ENCODE data around the gene HIBCH.

Gene HIBCH

GRCh38 chr2:190333928-190334327 lies 14.3 kb upstream of the HIBCH start:
- H3K4me1 ChIP-seq (ENCODE audit: insufficient read depth, insufficient read length): no peaks in the 10 kb centered on the region
- DNase-seq (ENCODE audit: low read depth, low spot score): no peak
- H3K4me3 ChIP-seq (ENCODE audit: insufficient read length, low read depth): no peak overlapping the region
- H3K9ac ChIP-seq (ENCODE audit: insufficient read length, low read depth): no peak overlapping the region
- no peaks in the 10 kb centered on the region for H3K9me3 ChIP-seq (ENCODE audit: insufficient read depth, low read length)
- no peaks in the 10 kb centered on the region for H3K36me3 ChIP-seq (ENCODE audit: insufficient read depth, insufficient read length, low read length)
- no peaks in the 10 kb centered on the region for H3K27me3 ChIP-seq (ENCODE audit: insufficient read depth, insufficient read length)
- no peak for TF ChIP-seq YY1 (IDR thresholded peaks at IDR 0.05; ENCODE audit: insufficient read depth, insufficient read length)
- TF ChIP-seq ZNF274 (IDR thresholded peaks at IDR 0.05; ENCODE audit: low read depth, low read length): no peak
- no peak for TF ChIP-seq SUZ12 (IDR thresholded peaks at IDR 0.05; ENCODE audit: extremely low read depth, insufficient read depth, insufficient read length)

GRCh38 chr2:190333395-190333794 lies 13.8 kb upstream of the HIBCH start:
- H3K36me3 ChIP-seq (ENCODE audit: insufficient read depth, insufficient read length, low read length): no peaks in the 10 kb centered on the region
- no peaks in the 10 kb centered on the region for H3K27me3 ChIP-seq (ENCODE audit: insufficient read depth, insufficient read length)
- H3K9me3 ChIP-seq (ENCODE audit: insufficient read depth, low read length): no peaks in the 10 kb centered on the region
- no peak overlapping the region for H3K9ac ChIP-seq (ENCODE audit: insufficient read length, low read depth)
- no peaks in the 10 kb centered on the region for H3K4me1 ChIP-seq (ENCODE audit: insufficient read depth, insufficient read length)
- no peak overlapping the region for H3K4me3 ChIP-seq (ENCODE audit: insufficient read length, low read depth)
- no peak for DNase-seq (ENCODE audit: low read depth, low spot score)
- TF ChIP-seq ZNF274 (IDR thresholded peaks at IDR 0.05; ENCODE audit: low read depth, low read length) (no peak), SUZ12 (IDR thresholded peaks at IDR 0.05; ENCODE audit: extremely low read depth, insufficient read depth, insufficient read length) (no peak), YY1 (IDR thresholded peaks at IDR 0.05; ENCODE audit: insufficient read depth, insufficient read length) (no peak)

GRCh38 chr2:190328573-190329147 lies 9.0 kb upstream of the HIBCH start:
- Histone ChIP-seq H3K4me1 (ENCODE audit: insufficient read depth, insufficient read length) (no peaks in the 10 kb centered on the region), H3K4me3 (ENCODE audit: insufficient read length, low read depth) (no peak overlapping the region), H3K9me3 (ENCODE audit: insufficient read depth, low read length) (no peaks in the 10 kb centered on the region), H3K27me3 (ENCODE audit: insufficient read depth, insufficient read length) (no peaks in the 10 kb centered on the region), H3K9ac (ENCODE audit: insufficient read length, low read depth) (no peak overlapping the region), H3K36me3 (ENCODE audit: insufficient read depth, insufficient read length, low read length) (no peaks in the 10 kb centered on the region)
- TF ChIP-seq ZNF274 (IDR thresholded peaks at IDR 0.05; ENCODE audit: low read depth, low read length): no peak
- no peak for TF ChIP-seq YY1 (IDR thresholded peaks at IDR 0.05; ENCODE audit: insufficient read depth, insufficient read length)
- TF ChIP-seq SUZ12 (IDR thresholded peaks at IDR 0.05; ENCODE audit: extremely low read depth, insufficient read depth, insufficient read length): no peak
- DNase-seq (ENCODE audit: low read depth, low spot score): no peak

- Histone ChIP-seq H3K9me3 (ENCODE audit: insufficient read depth, low read length) (no peaks in the 10 kb centered on the region), H3K27me3 (ENCODE audit: insufficient read depth, insufficient read length) (no peaks in the 10 kb centered on the region), H3K4me3 (ENCODE audit: insufficient read length, low read depth) (no peak overlapping the region), H3K36me3 (ENCODE audit: insufficient read depth, insufficient read length, low read length) (no peaks in the 10 kb centered on the region), H3K9ac (ENCODE audit: insufficient read length, low read depth) (no peak overlapping the region), H3K4me1 (ENCODE audit: insufficient read depth, insufficient read length) (no peaks in the 10 kb centered on the region)
- no peak for DNase-seq (ENCODE audit: low read depth, low spot score)
- no peak for TF ChIP-seq YY1 (IDR thresholded peaks at IDR 0.05; ENCODE audit: insufficient read depth, insufficient read length)
- no peak for TF ChIP-seq ZNF274 (IDR thresholded peaks at IDR 0.05; ENCODE audit: low read depth, low read length)
- TF ChIP-seq SUZ12 (IDR thresholded peaks at IDR 0.05; ENCODE audit: extremely low read depth, insufficient read depth, insufficient read length): no peak
Measured at GRCh38 chr2:190327867-190328572, 8.4 kb upstream of the HIBCH start.

GRCh38 chr2:190325588-190325987 lies 6.0 kb upstream of the HIBCH start:
- Histone ChIP-seq H3K4me3 (ENCODE audit: insufficient read length, low read depth) (no peak overlapping the region), H3K36me3 (ENCODE audit: insufficient read depth, insufficient read length, low read length) (no peaks in the 10 kb centered on the region), H3K27me3 (ENCODE audit: insufficient read depth, insufficient read length) (no peaks in the 10 kb centered on the region), H3K4me1 (ENCODE audit: insufficient read depth, insufficient read length) (no peaks in the 10 kb centered on the region), H3K9ac (ENCODE audit: insufficient read length, low read depth) (no peak overlapping the region), H3K9me3 (ENCODE audit: insufficient read depth, low read length) (no peaks in the 10 kb centered on the region)
- no peak for TF ChIP-seq YY1 (IDR thresholded peaks at IDR 0.05; ENCODE audit: insufficient read depth, insufficient read length)
- no peak for TF ChIP-seq SUZ12 (IDR thresholded peaks at IDR 0.05; ENCODE audit: extremely low read depth, insufficient read depth, insufficient read length)
- no peak for DNase-seq (ENCODE audit: low read depth, low spot score)

GRCh38 chr2:190323406-190323805 lies 3.8 kb upstream of the HIBCH start:
- TF ChIP-seq ZNF274 (IDR thresholded peaks at IDR 0.05; ENCODE audit: low read depth, low read length) (no peak), SUZ12 (IDR thresholded peaks at IDR 0.05; ENCODE audit: extremely low read depth, insufficient read depth, insufficient read length) (no peak), YY1 (IDR thresholded peaks at IDR 0.05; ENCODE audit: insufficient read depth, insufficient read length) (no peak)
- no peaks in the 10 kb centered on the region for H3K4me1 ChIP-seq (ENCODE audit: insufficient read depth, insufficient read length)
- no peaks in the 10 kb centered on the region for H3K36me3 ChIP-seq (ENCODE audit: insufficient read depth, insufficient read length, low read length)
- no peaks in the 10 kb centered on the region for H3K9me3 ChIP-seq (ENCODE audit: insufficient read depth, low read length)
- no peak for DNase-seq (ENCODE audit: low read depth, low spot score)
- H3K4me3 ChIP-seq (ENCODE audit: insufficient read length, low read depth): no peak overlapping the region
- no peak overlapping the region for H3K9ac ChIP-seq (ENCODE audit: insufficient read length, low read depth)
- no peaks in the 10 kb centered on the region for H3K27me3 ChIP-seq (ENCODE audit: insufficient read depth, insufficient read length)

GRCh38 chr2:190320696-190321095 lies 1.1 kb upstream of the HIBCH start:
- Histone ChIP-seq H3K4me1 (ENCODE audit: insufficient read depth, insufficient read length) (no peaks in the 10 kb centered on the region), H3K36me3 (ENCODE audit: insufficient read depth, insufficient read length, low read length) (no peaks in the 10 kb centered on the region), H3K27me3 (ENCODE audit: insufficient read depth, insufficient read length) (no peaks in the 10 kb centered on the region), H3K4me3 (ENCODE audit: insufficient read length, low read depth) (no peak overlapping the region), H3K9ac (ENCODE audit: insufficient read length, low read depth) (no peak overlapping the region), H3K9me3 (ENCODE audit: insufficient read depth, low read length) (no peaks in the 10 kb centered on the region)
- no peak for TF ChIP-seq ZNF274 (IDR thresholded peaks at IDR 0.05; ENCODE audit: low read depth, low read length)
- TF ChIP-seq YY1 (IDR thresholded peaks at IDR 0.05; ENCODE audit: insufficient read depth, insufficient read length): no peak
- no peak for TF ChIP-seq SUZ12 (IDR thresholded peaks at IDR 0.05; ENCODE audit: extremely low read depth, insufficient read depth, insufficient read length)
- DNase-seq (ENCODE audit: low read depth, low spot score): no peak
